ENCODE data around the gene SIPA1L3. TPM values are rescaled to one million over a fixed set of nuclear protein-coding genes. Genes with fewer than 3 reads are reported as not detected.

SIPA1L3 gene
- total RNA-seq, 2 experiments from 2014 or later, result 15.5 to 17.7 TPM

GRCh38 chr19:38206928-38207327 is 299.9 kb downstream of the SIPA1L3 start:
- peaks cover 17% of the 10 kb centered on the region for H3K4me1 ChIP-seq (ENCODE audit: insufficient read depth, low read length)
- ChIA-PET CTCF (no interaction called here), POLR2A (no interaction called here)
- intact Hi-C loops (cut with DNase I, micrococcal nuclease), result no loop called here
- Mint-ChIP-seq H3K36me3 (ENCODE audit: low read depth) (peaks cover 38% of the 10 kb centered on the region), H3K4me1 (ENCODE audit: low read depth) (peaks cover 9% of the 10 kb centered on the region), H3K27me3 (peaks cover 28% of the 10 kb centered on the region), H3K9me3 (no peaks in the 10 kb centered on the region), H3K27ac (no peak overlapping the region), H3K4me3 (no peak overlapping the region)
- H3K36me3 ChIP-seq (ENCODE audit: insufficient read depth, low read length), result peaks cover 6% of the 10 kb centered on the region
- H3K27ac ChIP-seq (ENCODE audit: low read depth in 1 of 2, low read length in 2 of 2), result no peak overlapping the region
- no peak overlapping the region for H3K4me3 ChIP-seq (ENCODE audit: low read length)
- H3K9me3 ChIP-seq (ENCODE audit: control insufficient read depth in 1 of 2, insufficient read depth in 1 of 2, low read length in 2 of 2), result peaks cover 0 to 7% of the 10 kb centered on the region in 2 experiments
- ATAC-seq (ENCODE audit: poor library complexity) (no peak), DNase-seq (no peak)
- no peak for TF ChIP-seq CTCF (IDR thresholded peaks at IDR 0.05)
- H3K27me3 ChIP-seq (ENCODE audit: control insufficient read depth in 1 of 2, insufficient read depth in 2 of 2, low read length in 2 of 2), result peaks cover 29 to 33% of the 10 kb centered on the region in 2 experiments

GRCh38 chr19:38207543-38207942 is 300.5 kb downstream of the SIPA1L3 start:
- Mint-ChIP-seq H3K4me3 (no peak overlapping the region), H3K4me1 (ENCODE audit: low read depth) (peaks cover 9% of the 10 kb centered on the region), H3K36me3 (ENCODE audit: low read depth) (peaks cover 36% of the 10 kb centered on the region), H3K9me3 (no peaks in the 10 kb centered on the region), H3K27ac (no peak overlapping the region), H3K27me3 (peaks cover 29% of the 10 kb centered on the region)
- ChIA-PET CTCF (no interaction called here), POLR2A (no interaction called here)
- Histone ChIP-seq H3K27me3 (ENCODE audit: control insufficient read depth in 1 of 2, insufficient read depth in 2 of 2, low read length in 2 of 2) (peaks cover 31 to 34% of the 10 kb centered on the region in 2 experiments), H3K9me3 (ENCODE audit: control insufficient read depth in 1 of 2, insufficient read depth in 1 of 2, low read length in 2 of 2) (peaks cover 0 to 7% of the 10 kb centered on the region in 2 experiments), H3K4me1 (ENCODE audit: insufficient read depth, low read length) (peaks cover 17% of the 10 kb centered on the region), H3K4me3 (ENCODE audit: low read length) (no peak overlapping the region), H3K36me3 (ENCODE audit: insufficient read depth, low read length) (peaks cover 6% of the 10 kb centered on the region), H3K27ac (ENCODE audit: low read depth in 1 of 2, low read length in 2 of 2) (no peak overlapping the region)
- TF ChIP-seq CTCF (IDR thresholded peaks at IDR 0.05), result no peak
- intact Hi-C loops (cut with DNase I, micrococcal nuclease), result no loop called here
- no peak for ATAC-seq (ENCODE audit: poor library complexity)
- DNase-seq, result no peak

GRCh38 chr19:38208571-38208970 is 301.6 kb downstream of the SIPA1L3 start:
- Histone ChIP-seq H3K9me3 (ENCODE audit: control insufficient read depth in 1 of 2, insufficient read depth in 1 of 2, low read length in 2 of 2) (peaks cover 0 to 8% of the 10 kb centered on the region in 2 experiments), H3K36me3 (ENCODE audit: insufficient read depth, low read length) (peaks cover 6% of the 10 kb centered on the region), H3K27ac (ENCODE audit: low read depth in 1 of 2, low read length in 2 of 2) (no peak overlapping the region), H3K27me3 (ENCODE audit: control insufficient read depth in 1 of 2, insufficient read depth in 2 of 2, low read length in 2 of 2) (peaks cover 40 to 43% of the 10 kb centered on the region in 2 experiments), H3K4me1 (ENCODE audit: insufficient read depth, low read length) (peaks cover 19% of the 10 kb centered on the region), H3K4me3 (ENCODE audit: low read length) (no peak overlapping the region)
- intact Hi-C loops (cut with DNase I, micrococcal nuclease), result no loop called here
- Mint-ChIP-seq H3K4me1 (ENCODE audit: low read depth) (peaks cover 9% of the 10 kb centered on the region), H3K9me3 (no peaks in the 10 kb centered on the region), H3K36me3 (ENCODE audit: low read depth) (peaks cover 31% of the 10 kb centered on the region), H3K27ac (no peak overlapping the region), H3K4me3 (no peak overlapping the region), H3K27me3 (peaks cover 40% of the 10 kb centered on the region)
- TF ChIP-seq CTCF (IDR thresholded peaks at IDR 0.05), result no peak
- ChIA-PET POLR2A (no interaction called here), CTCF (no interaction called here)
- DNase-seq (no peak), ATAC-seq (ENCODE audit: poor library complexity) (no peak)
